Measurements from ENCODE around the gene PCSK5.

Gene PCSK5

DNA sequence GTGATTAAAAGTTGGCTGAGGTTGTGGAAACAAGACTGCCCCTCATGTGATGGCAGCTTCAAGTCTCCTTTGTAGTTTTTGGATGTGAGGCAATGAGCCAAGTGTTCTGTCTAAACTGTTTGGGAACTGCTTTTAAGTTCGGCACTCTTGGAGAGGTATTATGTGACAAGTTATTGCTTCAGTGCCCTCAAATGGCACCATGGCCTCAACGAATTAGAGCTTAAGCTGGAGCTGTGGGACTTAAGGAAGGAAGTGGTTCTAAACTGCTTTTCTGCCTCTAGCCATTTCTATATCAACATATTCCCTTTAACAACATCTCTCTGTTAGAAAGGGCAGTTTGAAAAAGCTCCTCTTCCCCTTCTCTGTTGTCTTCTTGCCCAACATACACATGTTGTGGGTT, 276.1 kb downstream of the PCSK5 start:
- no peak for TF ChIP-seq CTCF (IDR thresholded peaks at IDR 0.05; ENCODE audit: low read length)
- no peak for TF ChIP-seq EZH2phosphoT487 (IDR thresholded peaks at IDR 0.05; ENCODE audit: low read length)
- TF ChIP-seq EZH2 (optimal IDR thresholded peaks at IDR 0.05; ENCODE audit: low read depth, low read length) = no peak
- no peak overlapping the region for H3K9ac ChIP-seq (ENCODE audit: low read length)
- H4K20me1 ChIP-seq (ENCODE audit: insufficient read depth, low read length) = no peaks in the 10 kb centered on the region
- no peaks in the 10 kb centered on the region for H3K4me1 ChIP-seq (ENCODE audit: low read length)
- no peaks in the 10 kb centered on the region for H3K9me2 ChIP-seq (replicated peaks; ENCODE audit: insufficient read depth, low read length)
- H3K27ac ChIP-seq (ENCODE audit: low read length) = no peak overlapping the region
- no peak for DNase-seq
- H3K9me3 ChIP-seq (replicated peaks; ENCODE audit: insufficient read depth, low read length) = no peaks in the 10 kb centered on the region
- H3F3A ChIP-seq (ENCODE audit: insufficient read depth, low read length) = no peaks in the 10 kb centered on the region
- no peak overlapping the region for H2AFZ ChIP-seq (ENCODE audit: low read length)
- no peaks in the 10 kb centered on the region for H3K36me3 ChIP-seq (replicated peaks; ENCODE audit: insufficient read depth, low read length)
- no peak overlapping the region for H3K4me2 ChIP-seq (ENCODE audit: low read depth, low read length)
- H3K27me3 ChIP-seq (replicated peaks; ENCODE audit: insufficient read depth, low read length) = no peaks in the 10 kb centered on the region
- no peak overlapping the region for H3K4me3 ChIP-seq (ENCODE audit: low read length)
- H3K79me2 ChIP-seq (ENCODE audit: low read length) = no peaks in the 10 kb centered on the region

DNA sequence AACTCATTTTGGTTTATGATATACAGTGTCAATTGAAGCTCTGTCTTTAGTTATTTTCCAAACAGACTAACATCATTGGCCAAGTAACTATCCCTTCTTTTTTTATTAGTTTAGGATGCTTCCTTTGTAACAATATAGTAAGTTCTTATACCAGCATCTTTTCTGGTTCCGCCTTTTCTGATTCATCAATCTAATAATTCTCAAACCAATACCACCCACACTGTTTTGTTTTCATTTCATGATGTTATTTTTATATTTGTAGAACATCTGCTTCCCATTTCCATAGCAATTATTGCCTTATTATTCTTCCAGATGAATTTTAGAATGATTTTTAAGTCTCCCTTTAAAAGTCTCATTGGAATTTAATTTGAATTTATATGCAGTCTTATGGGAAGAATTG, 285.7 kb downstream of the PCSK5 start:
- H3K4me2 ChIP-seq (ENCODE audit: low read depth, low read length) = no peak overlapping the region
- H3K9me3 ChIP-seq (replicated peaks; ENCODE audit: insufficient read depth, low read length) = no peaks in the 10 kb centered on the region
- no peaks in the 10 kb centered on the region for H4K20me1 ChIP-seq (ENCODE audit: insufficient read depth, low read length)
- H3K9ac ChIP-seq (ENCODE audit: low read length) = no peak overlapping the region
- no peak overlapping the region for H3K27ac ChIP-seq (ENCODE audit: low read length)
- no peaks in the 10 kb centered on the region for H3K79me2 ChIP-seq (ENCODE audit: low read length)
- no peaks in the 10 kb centered on the region for H3K9me2 ChIP-seq (replicated peaks; ENCODE audit: insufficient read depth, low read length)
- H3K4me3 ChIP-seq (ENCODE audit: low read length) = no peak overlapping the region
- no peaks in the 10 kb centered on the region for H3K36me3 ChIP-seq (replicated peaks; ENCODE audit: insufficient read depth, low read length)
- no peaks in the 10 kb centered on the region for H3K27me3 ChIP-seq (replicated peaks; ENCODE audit: insufficient read depth, low read length)
- no peaks in the 10 kb centered on the region for H3K4me1 ChIP-seq (ENCODE audit: low read length)
- H2AFZ ChIP-seq (ENCODE audit: low read length) = no peak overlapping the region
- no peak for DNase-seq
- TF ChIP-seq EZH2 (optimal IDR thresholded peaks at IDR 0.05; ENCODE audit: low read depth, low read length) (no peak), EZH2phosphoT487 (IDR thresholded peaks at IDR 0.05; ENCODE audit: low read length) (no peak), CTCF (IDR thresholded peaks at IDR 0.05; ENCODE audit: low read length) (no peak)
- H3F3A ChIP-seq (ENCODE audit: insufficient read depth, low read length) = no peaks in the 10 kb centered on the region

- Histone ChIP-seq H3K27me3 (replicated peaks; ENCODE audit: insufficient read depth, low read length) (no peaks in the 10 kb centered on the region), H3K4me2 (ENCODE audit: low read depth, low read length) (no peak overlapping the region), H4K20me1 (ENCODE audit: insufficient read depth, low read length) (no peaks in the 10 kb centered on the region), H3K9me3 (replicated peaks; ENCODE audit: insufficient read depth, low read length) (no peaks in the 10 kb centered on the region), H3K27ac (ENCODE audit: low read length) (no peak overlapping the region), H3K4me3 (ENCODE audit: low read length) (no peak overlapping the region), H2AFZ (ENCODE audit: low read length) (no peak overlapping the region), H3K36me3 (replicated peaks; ENCODE audit: insufficient read depth, low read length) (no peaks in the 10 kb centered on the region), H3K9me2 (replicated peaks; ENCODE audit: insufficient read depth, low read length) (no peaks in the 10 kb centered on the region), H3F3A (ENCODE audit: insufficient read depth, low read length) (no peaks in the 10 kb centered on the region), H3K79me2 (ENCODE audit: low read length) (no peaks in the 10 kb centered on the region), H3K9ac (ENCODE audit: low read length) (no peak overlapping the region), H3K4me1 (ENCODE audit: low read length) (no peaks in the 10 kb centered on the region)
- DNase-seq = no peak
- TF ChIP-seq EZH2phosphoT487 (IDR thresholded peaks at IDR 0.05; ENCODE audit: low read length) = no peak
- no peak for TF ChIP-seq CTCF (IDR thresholded peaks at IDR 0.05; ENCODE audit: low read length)
- TF ChIP-seq EZH2 (optimal IDR thresholded peaks at IDR 0.05; ENCODE audit: low read depth, low read length) = no peak
Observed at GRCh38 chr9:76177931-76178330, 287.5 kb downstream of the PCSK5 start.
